ENCODE measurements around the gene IKZF2. TPM values are rescaled to one million over a fixed set of nuclear protein-coding genes. Genes with fewer than 3 reads are reported as not detected.

Gene IKZF2
- total RNA-seq, 1 donor from 2014 or later, result 4.0 TPM

- no peak overlapping the region for H3K4me3 Mint-ChIP-seq (ENCODE audit: unreplicated experiment)
- TF ChIP-seq CTCF (IDR thresholded peaks at IDR 0.05; ENCODE audit: unreplicated experiment), result no peak
- H3K27ac Mint-ChIP-seq (ENCODE audit: unreplicated experiment), result no peak overlapping the region
- no peaks in the 10 kb centered on the region for H3K36me3 Mint-ChIP-seq (ENCODE audit: low read depth, unreplicated experiment)
- peaks cover 2% of the 10 kb centered on the region for H3K27me3 Mint-ChIP-seq (ENCODE audit: unreplicated experiment)
- peaks cover 5% of the 10 kb centered on the region for H3K4me1 Mint-ChIP-seq (ENCODE audit: unreplicated experiment)
- no peak for DNase-seq (ENCODE audit: low spot score)
- no peaks in the 10 kb centered on the region for H3K9me3 Mint-ChIP-seq (ENCODE audit: unreplicated experiment)
These were observed 65.9 kb downstream of the IKZF2 start for GRCh38 chr2:213085538-213085937.

GRCh38 chr2:213084261-213084660 is 67.2 kb downstream of the IKZF2 start:
- Mint-ChIP-seq H3K4me1 (ENCODE audit: unreplicated experiment) (peaks cover 5% of the 10 kb centered on the region), H3K9me3 (ENCODE audit: unreplicated experiment) (no peaks in the 10 kb centered on the region), H3K36me3 (ENCODE audit: low read depth, unreplicated experiment) (no peaks in the 10 kb centered on the region), H3K27ac (ENCODE audit: unreplicated experiment) (no peak overlapping the region), H3K4me3 (ENCODE audit: unreplicated experiment) (no peak overlapping the region), H3K27me3 (ENCODE audit: unreplicated experiment) (peaks cover 2% of the 10 kb centered on the region)
- no peak for DNase-seq (ENCODE audit: low spot score)
- TF ChIP-seq CTCF (IDR thresholded peaks at IDR 0.05; ENCODE audit: unreplicated experiment), result no peak

DNA sequence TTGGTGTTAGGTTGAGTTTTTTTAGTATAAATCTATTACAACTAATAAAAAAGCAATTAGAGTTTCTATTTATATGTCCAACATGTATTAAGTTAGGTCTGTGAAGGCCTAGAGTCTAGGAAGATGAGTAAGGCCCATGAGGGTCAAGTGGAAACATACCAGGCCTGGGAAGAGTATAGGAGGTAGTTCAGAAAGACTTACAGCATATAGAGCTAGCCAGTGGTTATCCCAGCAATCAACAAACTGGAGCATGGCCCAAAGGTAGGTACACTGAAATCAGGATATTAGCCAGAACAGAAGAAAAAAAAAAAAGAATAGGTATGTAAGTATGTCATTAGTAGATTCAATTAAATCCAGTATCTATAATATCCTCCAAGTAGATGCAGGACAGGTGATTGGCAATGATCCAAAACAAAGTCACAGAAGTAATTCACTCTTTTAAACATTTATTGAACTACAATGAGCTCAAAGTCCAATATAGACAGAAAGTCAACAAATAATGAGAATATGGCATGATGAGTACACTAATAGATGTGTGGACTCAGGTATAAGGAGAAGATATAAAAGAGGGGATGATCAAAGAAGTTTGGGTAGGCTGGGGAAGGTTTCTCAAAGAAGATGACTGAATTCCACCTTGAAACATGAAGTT is 70.3 kb downstream of the IKZF2 start:
- H3K27ac Mint-ChIP-seq (ENCODE audit: unreplicated experiment), result no peak overlapping the region
- H3K27me3 Mint-ChIP-seq (ENCODE audit: unreplicated experiment), result peaks cover 2% of the 10 kb centered on the region
- DNase-seq (ENCODE audit: low spot score), result no peak
- TF ChIP-seq CTCF (IDR thresholded peaks at IDR 0.05; ENCODE audit: unreplicated experiment), result no peak
- no peaks in the 10 kb centered on the region for H3K9me3 Mint-ChIP-seq (ENCODE audit: unreplicated experiment)
- no peak overlapping the region for H3K4me3 Mint-ChIP-seq (ENCODE audit: unreplicated experiment)
- peaks cover 1% of the 10 kb centered on the region for H3K4me1 Mint-ChIP-seq (ENCODE audit: unreplicated experiment)
- H3K36me3 Mint-ChIP-seq (ENCODE audit: low read depth, unreplicated experiment), result no peaks in the 10 kb centered on the region

DNA sequence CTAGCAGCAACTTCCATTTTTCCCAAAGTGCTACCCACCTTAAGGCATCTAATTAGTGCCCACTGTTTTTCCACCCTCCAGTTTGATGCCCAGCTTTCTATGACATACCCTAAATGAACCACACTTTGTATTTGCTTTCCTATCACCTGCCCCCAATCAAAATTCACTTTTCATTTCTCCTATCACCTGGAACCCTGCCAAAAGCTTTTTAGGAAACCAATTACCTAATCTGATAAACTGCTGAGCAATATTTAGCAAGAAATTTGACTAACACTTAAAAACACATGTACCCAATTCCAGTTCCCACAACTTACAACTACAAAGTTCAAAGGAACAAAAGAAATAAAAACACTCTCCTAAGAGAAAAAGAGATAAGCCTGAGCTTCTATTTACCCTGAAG is 71.7 kb downstream of the IKZF2 start:
- H3K9me3 Mint-ChIP-seq (ENCODE audit: unreplicated experiment), result no peaks in the 10 kb centered on the region
- no peak overlapping the region for H3K27ac Mint-ChIP-seq (ENCODE audit: unreplicated experiment)
- no peaks in the 10 kb centered on the region for H3K36me3 Mint-ChIP-seq (ENCODE audit: low read depth, unreplicated experiment)
- H3K4me3 Mint-ChIP-seq (ENCODE audit: unreplicated experiment), result no peak overlapping the region
- TF ChIP-seq CTCF (IDR thresholded peaks at IDR 0.05; ENCODE audit: unreplicated experiment), result no peak
- H3K27me3 Mint-ChIP-seq (ENCODE audit: unreplicated experiment), result peaks cover 2% of the 10 kb centered on the region
- H3K4me1 Mint-ChIP-seq (ENCODE audit: unreplicated experiment), result no peaks in the 10 kb centered on the region
- no peak for DNase-seq (ENCODE audit: low spot score)

DNA sequence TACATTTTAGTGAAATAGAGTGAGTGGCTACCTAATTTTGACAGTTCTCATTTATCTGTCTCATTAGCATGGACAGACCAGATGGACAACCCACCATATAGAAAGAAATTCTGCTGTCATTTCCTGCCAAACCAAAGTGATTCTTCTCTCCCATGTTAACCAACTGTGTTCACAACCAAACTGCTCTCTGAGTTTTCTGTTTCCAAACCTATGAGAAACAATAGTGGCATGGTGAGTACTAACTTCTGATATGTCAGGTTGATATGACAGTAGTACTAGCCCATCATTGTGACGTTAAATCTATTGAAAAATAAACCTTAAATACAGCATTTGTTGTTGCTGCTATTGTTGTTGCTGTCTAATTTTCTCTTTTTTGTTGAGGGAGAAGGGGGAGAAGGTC is 72.7 kb downstream of the IKZF2 start:
- Mint-ChIP-seq H3K4me1 (ENCODE audit: unreplicated experiment) (no peaks in the 10 kb centered on the region), H3K27me3 (ENCODE audit: unreplicated experiment) (peaks cover 2% of the 10 kb centered on the region), H3K27ac (ENCODE audit: unreplicated experiment) (no peak overlapping the region), H3K9me3 (ENCODE audit: unreplicated experiment) (no peaks in the 10 kb centered on the region), H3K4me3 (ENCODE audit: unreplicated experiment) (no peak overlapping the region), H3K36me3 (ENCODE audit: low read depth, unreplicated experiment) (no peaks in the 10 kb centered on the region)
- TF ChIP-seq CTCF (IDR thresholded peaks at IDR 0.05; ENCODE audit: unreplicated experiment), result no peak
- DNase-seq (ENCODE audit: low spot score), result no peak
